Hematopoietic multipotent progenitor cell treated with erythropoietin and hydrocortisone succinate and interleukin-3 and kit ligand, for 6 days (in vitro differentiated cells): ENCODE results near the gene CDK5.

Experiments
- DNase-seq: peaks from one replicate; pipeline ENCODE4 v3.0.0-alpha.2; 2015

Gene CDK5

GRCh38 chr7:151071032-151071866 lies 13.6 kb upstream of the CDK5 start:
- no peak for DNase-seq

DNA sequence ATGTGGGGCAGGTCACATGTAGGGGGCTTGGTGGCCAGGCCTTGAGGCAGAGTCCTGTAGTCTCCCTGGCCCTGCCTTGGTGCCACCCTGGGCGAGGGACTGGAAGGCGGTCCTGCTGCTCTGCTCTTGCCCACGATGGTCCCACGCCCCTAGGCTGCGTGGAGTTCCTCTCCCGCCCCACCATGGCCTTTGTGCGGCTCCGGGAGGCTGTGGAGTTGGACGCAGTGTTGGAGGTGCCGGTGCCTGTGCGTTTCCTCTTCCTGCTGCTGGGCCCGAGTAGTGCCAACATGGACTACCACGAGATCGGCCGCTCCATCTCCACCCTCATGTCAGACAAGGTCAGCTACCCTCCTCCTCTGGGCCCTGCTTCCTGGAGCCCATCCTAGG lies 12.9 kb upstream of the CDK5 start:
- DNase-seq: no peak

DNA sequence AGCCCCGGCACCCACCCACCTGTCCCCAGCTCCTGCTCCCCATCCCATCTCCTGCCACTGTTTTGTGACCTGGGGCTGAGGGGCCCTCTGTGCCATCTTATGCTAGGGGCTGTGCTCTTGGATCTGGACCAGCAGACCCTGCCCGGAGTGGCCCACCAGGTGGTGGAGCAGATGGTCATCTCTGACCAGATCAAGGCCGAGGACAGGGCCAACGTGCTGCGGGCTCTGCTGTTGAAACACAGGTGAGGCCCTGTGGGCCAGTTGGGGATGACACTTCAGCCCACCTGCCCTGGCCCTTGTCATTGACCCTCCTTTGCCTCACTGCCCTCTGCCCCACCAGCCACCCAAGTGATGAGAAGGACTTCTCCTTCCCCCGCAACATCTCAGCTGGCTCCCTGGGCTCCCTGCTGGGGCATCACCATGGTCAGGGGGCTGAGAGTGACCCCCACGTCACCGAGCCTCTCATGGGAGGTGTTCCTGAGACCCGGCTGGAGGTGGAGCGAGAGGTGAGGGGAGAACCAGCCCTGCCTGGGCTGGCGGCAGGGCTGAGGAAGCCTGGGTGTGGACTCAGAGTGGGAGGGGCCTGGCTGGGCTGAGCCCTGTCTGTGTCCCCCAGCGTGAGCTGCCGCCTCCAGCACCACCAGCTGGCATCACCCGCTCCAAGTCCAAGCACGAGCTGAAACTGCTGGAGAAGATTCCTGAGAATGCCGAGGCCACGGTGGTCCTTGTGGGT lies 12.3 kb upstream of the CDK5 start:
- no peak for DNase-seq

GRCh38 chr7:151068069-151068773 lies 10.5 kb upstream of the CDK5 start:
- no peak for DNase-seq

GRCh38 chr7:151066273-151066974 lies 8.7 kb upstream of the CDK5 start:
- no peak for DNase-seq

GRCh38 chr7:151065516-151065915 lies 7.8 kb upstream of the CDK5 start:
- no peak for DNase-seq

GRCh38 chr7:151064993-151065392 lies 7.3 kb upstream of the CDK5 start:
- DNase-seq: no peak

DNA sequence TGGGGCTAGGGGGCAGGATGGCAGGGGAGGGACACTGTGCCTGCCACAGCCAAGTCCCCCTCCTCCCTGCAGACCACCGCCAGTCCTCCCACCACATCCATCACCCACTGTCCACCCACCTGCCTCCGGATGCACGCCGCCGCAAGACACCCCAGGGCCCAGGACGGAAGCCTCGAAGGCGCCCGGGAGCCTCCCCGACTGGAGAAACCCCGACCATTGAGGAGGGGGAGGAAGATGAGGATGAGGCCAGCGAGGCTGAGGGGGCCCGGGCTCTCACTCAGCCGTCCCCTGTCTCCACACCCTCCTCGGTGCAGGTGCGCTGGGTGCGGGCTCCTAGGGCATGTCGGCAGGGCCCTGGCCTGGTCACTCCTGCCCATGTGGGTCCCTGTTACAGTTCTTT lies 6.8 kb upstream of the CDK5 start:
- DNase-seq: no peak

DNA sequence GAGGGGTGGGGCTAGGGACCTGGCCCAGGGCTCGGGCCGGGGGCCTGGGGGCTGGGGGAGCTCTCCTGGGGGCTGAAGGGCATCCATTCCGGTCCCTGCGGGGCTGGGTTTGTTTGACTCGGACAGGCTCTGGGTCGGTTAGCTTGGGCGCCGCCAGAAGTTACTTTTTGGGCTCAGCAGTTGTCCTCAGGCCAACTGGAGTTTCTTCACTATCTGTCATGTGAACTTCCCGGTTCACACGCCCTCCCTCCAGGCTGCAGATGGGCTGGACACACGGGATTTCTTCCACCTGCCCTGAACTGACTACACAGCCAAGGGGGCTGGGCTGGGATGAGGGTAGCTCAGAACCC lies 5.5 kb upstream of the CDK5 start:
- no peak for DNase-seq

DNA sequence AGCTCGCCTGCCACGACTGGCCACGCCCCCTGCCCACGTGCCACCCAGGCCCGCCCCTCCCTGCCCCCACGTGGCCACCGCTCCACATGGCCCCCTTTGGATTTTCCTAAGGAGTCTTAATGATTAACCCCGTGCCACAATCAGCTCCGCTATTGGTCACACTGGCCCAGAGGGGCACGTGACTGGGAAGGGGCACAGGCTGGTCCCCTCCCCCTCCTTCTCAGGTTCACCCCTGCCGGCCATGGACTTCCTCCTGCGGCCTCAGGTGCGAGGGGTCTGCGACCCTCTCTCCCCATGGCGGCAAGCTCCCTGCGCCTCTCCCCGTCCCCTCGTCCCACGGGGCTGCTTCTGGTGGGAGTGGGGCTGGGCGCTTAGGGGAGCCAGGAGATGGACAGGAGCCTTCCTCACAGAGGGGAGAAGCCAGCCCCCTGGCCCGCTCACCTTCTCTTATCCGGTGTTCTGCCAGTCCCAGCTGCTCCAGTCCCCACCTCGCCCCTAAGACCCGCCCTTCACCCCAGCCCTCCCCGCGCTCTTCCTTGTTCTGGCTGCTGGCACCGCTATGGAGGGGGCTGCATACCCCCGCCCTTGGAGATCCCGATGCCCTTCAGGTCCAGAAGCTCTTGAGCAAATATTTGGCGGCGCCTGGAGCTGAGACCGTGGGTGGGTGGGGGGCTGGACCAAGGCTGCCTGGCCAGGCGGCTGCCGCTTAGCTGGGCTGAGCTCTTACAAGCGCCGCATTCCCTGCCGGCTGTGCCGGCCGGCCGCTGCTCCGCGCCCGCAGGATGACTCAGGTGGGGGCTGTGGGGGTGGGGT lies 4.9 kb upstream of the CDK5 start:
- peak; percentile 38 for DNase-seq

DNA sequence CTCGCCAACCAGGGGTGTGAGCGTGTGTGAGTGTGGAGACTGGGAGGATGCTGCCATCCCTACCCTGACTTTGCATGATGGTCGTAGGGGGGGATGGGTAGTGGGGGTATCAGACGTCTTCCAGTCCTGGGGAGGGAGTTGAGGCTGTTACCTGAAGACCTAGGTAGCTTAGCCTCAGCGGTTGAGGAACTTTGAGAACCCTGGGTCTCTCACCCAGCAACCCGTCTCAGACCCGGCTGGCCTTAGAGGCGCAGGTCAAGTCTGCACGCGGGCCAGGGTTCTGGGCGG lies 4.4 kb upstream of the CDK5 start:
- no peak for DNase-seq

DNA sequence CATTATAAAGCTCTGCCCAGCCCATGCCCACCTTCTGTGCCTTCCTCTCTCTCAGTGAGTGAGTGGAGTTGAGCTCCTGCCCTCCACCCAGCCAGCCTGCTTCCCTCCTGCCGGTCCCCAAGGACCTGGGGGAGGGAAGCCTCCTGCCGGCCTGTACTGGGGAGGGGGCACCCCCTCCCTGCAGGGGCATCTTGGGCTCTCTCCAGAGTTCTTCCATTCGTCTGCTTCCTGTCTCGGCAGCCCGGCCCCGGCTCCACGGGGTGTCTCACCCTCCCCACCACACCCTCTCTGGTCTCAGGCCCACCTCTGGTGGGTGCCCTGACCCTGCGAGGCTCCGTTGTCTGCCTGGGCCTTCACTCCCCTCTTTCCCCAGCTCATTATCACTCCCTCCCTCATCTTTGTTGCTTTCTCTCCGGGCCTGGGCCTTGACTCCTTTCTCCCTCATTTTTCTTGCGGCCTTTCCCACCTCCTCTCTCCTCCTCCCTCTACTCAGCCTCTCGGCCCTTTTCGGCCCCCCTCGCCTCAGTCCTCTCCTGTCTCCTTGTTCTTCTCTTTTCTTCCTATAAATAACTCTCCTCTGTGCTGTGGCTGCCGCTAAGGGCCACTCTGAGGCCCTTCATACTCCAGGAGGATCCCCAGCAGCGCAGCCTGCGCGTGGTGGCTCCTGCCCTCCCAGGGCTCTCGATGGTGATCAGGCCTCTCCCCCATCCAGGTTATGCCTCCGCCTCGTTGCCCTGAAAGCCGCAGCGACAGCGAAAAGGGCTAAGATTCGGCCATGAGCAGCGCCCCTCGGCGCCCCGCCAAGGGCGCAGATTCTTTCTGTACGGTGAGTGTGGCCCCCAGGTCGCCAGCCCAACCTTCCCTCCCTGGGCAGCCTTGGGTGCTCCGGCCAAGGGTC lies 3.8 kb upstream of the CDK5 start:
- DNase-seq: no peak

GRCh38 chr7:151060416-151061212 lies 2.9 kb upstream of the CDK5 start:
- DNase-seq: peak; percentile 78

DNA sequence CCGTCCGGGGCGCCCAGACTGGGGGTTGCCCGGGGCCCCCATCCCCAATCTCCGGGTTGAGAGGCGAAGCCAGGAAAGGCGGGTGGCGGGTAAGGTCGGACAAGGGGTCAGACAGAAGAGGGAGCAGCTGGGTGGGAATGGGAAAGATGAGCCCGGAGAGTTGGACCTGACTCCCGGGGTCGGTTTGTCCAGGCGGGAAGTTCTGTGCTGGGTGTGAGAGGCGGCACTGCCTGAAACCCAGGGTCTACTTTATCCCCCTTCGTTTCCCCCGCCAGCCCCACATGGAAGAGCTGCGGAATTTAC lies 2.4 kb upstream of the CDK5 start:
- no peak for DNase-seq

DNA sequence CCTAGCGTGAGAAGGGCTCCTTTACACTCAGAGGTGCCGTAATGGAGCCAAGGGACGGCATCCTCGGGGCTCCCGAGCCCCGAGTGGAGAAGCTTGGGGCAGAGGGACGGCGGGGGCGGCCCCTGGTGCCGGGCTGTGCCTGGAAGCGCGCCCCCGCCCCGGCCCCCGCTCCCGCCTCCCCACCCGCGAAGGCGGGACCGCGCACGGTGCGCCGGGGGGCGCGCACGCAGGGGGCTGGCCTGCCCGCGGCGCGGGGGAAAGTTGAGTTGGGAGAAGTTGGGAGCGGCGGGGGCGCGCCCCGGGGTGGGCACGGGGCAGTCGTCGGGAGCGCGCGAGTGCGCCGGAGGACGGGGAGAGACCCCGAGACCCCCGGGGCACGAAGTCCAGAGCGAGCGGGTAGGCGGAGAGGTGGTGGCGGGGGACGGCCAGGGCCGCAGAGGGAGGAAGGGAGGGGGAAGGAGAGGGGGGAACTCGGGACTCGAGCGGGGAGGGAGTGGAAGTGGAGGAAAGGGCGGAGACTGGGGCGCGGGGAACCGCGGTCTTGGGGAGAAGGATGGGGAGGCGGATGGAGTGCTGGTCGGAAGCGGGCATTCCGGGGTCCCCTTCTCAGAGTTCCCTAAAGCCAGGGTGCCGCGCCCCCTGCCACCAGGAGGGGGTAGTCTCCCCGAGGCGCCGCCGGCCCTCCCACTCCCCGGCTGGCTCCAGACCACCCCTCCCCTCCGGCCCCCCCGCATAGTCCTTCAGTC lies 1.8 kb upstream of the CDK5 start, which contains the start of gene SLC4A2:
SLC4A2 (plus strand) TSS at position 223 of the 746 bp plus-strand sequence. CDS start 2,399 bp downstream, outside the sequence.
- DNase-seq: peak; percentile 81

DNA sequence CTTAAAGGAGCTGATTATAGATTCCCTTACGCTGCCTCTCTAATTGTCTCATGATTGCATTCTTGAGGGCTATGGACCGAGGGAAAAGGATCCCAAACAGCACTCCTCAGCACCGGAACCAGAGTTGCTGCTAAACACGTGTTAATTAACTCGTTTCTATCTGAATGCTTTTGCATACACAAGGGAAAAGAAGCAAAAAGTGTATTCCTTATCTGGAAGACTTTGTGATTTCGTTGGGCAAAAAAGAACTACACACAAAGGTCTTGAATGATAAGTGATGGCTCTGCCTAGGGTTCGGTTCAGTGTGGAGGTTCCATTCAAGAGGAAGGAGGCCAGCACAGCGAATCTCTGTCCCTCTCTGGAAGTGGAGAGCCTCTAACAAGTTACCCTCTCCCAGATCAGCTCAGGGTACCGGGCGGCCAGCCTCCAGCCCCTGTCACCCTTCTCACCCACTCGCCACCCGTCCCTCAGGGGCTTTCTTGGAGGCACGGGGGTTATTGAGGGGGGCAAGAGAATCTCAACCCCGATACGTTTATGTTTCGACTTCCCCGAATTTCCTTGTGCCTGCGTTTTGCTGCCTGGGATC lies 1.2 kb upstream of the CDK5 start:
- DNase-seq: no peak

DNA sequence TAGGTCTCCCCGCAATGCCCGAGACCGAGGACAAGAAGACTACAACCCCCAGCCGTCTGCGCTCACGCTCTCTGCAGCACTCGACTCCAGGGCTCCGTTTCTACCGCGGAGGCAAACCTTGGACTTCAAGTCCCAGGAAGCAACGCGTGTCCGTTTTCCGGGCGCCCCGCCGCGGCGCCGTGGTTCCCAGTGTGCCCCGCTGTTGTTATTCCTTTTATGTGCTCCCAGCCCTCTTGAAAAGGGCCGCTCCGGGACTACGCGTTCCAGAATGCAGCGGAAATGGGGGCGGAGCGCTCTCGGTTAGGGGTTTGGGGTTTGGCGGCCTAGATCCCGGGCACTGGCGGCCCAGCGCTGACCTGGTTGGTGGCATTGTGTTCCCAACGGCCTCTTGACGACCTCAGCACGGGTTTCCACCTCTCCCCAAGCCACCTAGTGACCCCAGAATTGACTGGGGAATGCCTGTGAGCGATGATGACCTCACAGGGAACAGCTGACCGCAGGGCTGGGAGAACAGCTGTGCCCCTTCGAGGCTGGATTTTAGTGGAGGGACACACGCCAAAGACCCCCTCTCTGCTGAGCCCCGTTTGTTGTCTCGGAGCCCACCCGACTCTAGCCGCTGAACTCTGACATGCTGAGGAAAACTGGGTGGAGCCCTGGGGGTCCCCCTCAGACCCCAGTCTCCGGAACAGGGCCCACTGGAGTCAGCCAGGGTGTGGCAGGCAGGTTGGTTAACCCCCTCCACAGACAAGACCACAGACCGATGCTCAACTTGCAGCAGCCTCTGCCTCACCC lies 488 bp upstream of the CDK5 start:
- DNase-seq: peak; percentile 99

- no peak for DNase-seq
Observed at GRCh38 chr7:151056666-151057505, 811 bp downstream of the CDK5 start.
